Posterior vena cava (tissue), 2 donors: ENCODE data around the gene TNNC1. TPM values are rescaled to one million over a fixed set of nuclear protein-coding genes. Genes with fewer than 3 reads are reported as not detected.

Source experiments
- DNase-seq: peaks from one replicate; pipeline ENCODE4 v3.0.0-alpha.2; 2020; ENCODE audit warnings: low spot score
- intact Hi-C, 2 donors: fragments of 100-400 bp; cut with DNase I; formaldehyde crosslinking; loops; one replicate each; pipeline versions ENCODE4 v1.14.1 to v1.14.2; 2022 to 2023
- total RNA-seq, 2 donors: library from RNA; stranded (reverse); fragmentation: NEBNext Ultra II Directional; extraction: Animal tissue kit (Norgen Biotek cat#: 25700); gene quantifications; one replicate each; pipeline ENCODE4 v1.2.1, GENCODE V29; 2021
- donor health status: DM: yes; HTN: yes; CAD: no.
- donor health status: DM: yes; HTN: yes; CAD: no.

Gene TNNC1
- total RNA-seq, 2 donors from 2014 or later: 3.5 to 5.5 TPM

DNA sequence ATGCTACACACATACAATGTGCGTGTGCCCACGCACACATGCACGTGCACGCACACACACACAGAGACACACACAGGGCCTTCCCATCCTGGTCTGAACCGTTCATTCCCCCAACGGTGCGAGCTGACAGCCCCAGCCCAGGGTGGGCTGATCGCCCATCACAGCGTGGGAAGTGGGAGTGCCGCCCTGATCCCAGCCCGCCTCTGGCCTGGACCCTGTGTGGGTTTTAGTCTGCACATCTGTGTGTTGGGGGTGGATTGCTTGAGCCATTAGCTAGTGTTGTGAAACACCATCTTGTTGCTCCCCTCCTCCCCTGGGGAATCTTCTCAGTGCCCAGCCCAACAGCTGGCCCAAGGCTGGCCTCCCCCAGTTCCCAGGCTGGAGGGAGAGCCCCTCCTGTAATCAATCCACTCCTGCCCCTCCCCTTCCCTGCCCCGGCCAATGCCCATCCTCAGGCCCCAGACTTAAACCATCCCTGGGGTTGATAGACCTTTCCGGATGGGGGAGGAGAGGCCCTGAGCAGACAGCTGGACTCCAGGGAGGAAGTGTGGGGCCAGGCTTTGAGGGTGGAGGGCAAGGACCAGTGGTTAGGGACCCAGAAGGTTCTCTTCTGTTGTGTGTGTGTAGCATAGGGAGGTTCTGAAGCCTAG is 17.2 kb downstream of the TNNC1 start:
- peak; percentile 62 for DNase-seq
- intact Hi-C loops: no loop called here

DNA sequence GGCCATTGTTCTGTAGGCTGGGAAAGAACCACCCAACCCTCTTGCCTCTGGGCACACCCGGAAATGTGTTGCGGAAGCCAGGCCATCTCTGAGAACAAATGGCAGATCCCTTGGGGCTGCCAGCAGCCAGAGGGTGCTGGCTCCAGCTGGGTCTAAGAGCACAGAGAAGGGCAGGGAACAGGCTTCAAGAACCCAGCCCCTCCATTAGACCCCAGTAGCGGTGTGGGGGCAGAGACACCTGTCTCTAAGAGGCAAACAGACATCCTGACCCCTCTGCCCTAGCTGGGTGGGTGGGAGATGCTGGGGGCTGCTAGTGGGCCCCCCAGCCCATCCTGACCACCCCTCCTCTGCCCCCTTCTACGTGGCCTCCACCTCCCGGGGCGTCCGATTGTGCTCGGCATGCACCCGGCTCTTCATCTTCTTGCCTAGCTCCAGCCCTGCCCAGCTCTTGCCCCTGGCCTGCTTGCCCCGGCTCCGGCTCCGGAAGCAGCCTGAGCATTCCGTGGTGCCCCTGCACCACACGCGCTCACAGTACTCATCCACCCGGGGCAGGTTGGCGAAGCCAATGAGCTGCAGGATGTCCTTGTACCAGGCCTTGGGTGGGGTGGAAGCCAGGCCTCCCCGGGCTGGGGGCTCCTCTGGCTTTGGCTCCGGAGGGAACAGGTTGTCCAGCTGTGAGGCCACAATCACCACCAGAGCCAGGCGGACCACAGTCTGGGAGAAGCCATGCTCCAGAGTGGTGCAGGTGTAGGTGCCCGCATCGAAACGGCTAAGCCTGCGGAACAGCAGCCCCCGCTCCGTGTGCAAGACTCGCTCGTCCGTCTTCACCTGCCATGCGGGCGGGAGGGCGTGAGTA is 18.4 kb downstream of the TNNC1 start:
- intact Hi-C loops: no loop called here
- DNase-seq: peak; percentile 76

DNA sequence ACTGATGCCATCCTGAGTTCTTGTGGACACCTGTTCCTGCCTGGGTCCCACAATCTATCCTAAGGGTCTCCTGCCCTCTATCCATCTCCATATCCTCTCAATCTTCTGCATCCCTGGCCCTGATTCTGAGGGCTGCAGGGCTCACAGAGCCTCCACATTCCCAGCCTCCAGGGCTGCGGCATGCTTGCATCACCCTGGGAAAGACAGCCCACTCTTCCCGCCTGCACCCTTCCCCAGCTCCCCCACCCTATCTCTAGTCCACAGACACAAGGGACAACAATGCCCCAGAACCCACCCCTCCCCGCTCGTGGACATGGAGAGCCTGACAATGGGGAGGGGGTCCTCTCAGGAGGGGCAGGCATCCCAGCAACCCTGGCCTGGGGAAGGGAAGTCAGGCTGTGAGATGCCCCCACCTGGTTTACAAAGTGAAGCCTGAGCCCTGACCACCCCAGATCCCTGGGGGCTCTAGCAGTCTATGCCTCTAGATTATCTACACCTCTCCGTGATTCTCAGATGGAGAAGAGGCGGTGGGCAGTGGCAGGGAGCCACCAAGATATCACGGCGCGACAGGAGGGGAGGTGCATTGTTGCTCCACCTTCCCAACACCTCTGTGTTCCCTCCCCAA is 19.2 kb downstream of the TNNC1 start:
- intact Hi-C loops: no loop called here
- DNase-seq: peak; percentile 58

DNA sequence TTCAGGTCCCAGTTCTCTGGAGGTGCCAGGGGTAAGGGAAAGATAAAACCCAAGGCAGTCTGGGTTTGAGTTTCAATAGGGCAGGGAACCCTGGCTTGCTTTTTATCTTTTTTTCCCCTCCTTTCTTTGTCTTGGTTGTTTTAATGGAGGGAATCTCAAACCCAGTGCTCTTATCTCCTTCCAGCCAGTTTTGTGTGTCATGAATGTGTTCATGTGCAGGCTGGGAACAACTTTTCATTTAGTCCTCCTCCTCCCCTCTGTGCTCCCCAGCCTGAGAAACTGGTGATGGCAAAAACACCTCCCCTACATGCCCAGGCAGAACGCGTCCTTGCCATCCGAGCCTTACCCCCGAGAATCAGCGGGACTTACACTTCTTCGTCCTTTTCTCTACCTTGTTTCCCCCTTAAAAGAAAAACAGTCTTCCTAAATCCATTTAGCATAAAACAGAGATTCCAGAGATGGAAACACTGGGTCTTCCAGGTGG is 19.8 kb downstream of the TNNC1 start:
- no peak for DNase-seq
- intact Hi-C loops: no loop called here

DNA sequence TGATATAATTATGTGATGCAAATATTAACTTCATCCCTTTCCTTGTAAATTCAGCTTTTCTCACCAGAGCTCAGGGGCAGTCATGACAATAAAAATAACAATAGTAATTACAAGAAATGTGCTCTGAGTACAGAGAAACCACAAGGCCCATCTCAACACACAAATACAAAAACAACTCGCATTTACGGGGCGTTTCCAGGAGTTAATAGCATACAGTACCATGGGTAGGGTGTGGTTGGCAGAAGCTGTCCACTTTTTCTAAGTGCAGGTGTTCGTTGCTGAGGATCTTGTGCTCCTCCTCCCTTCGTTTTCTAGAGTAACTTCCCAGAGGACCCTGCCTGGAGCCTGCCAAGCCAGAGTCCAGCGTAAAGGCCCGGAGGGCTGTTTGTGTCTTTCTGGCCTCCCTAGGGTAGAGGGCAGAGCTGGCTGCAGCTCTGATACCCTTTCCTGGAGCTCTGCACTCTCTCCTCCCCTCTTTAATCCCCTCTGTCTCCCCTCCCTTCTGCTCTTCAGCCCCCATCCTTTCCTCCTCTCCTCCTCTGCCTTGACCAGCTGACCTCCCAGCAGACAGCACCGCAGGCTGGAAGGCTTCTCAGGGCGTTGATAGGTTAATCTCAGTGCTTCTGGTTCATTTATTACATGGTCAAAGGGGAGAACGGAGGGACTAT is 20.4 kb downstream of the TNNC1 start:
- DNase-seq: no peak
- intact Hi-C loops: no loop called here

DNA sequence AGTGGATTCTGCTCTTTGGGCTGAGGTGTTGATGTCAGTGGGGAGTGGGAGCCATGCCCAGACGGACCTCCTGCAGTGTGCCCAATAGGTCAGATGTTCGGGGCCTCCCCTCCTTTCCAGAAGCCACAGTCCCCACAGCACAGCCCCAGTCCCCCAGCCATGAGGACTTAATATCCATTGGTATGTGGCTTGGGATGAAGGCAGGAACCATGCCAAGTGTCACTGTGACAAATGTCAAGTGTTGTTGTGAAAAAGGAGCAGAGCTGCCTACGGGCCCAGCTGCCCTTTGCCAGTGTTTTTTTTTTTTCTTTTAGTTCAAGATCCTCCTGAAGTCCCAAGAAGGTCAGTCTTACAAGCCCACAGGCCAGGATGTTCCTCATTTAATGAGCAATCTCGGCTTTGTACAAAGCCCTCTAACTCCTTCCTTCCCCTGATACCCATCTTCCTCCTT is 21.1 kb downstream of the TNNC1 start:
- intact Hi-C loops: no loop called here
- DNase-seq: no peak

DNA sequence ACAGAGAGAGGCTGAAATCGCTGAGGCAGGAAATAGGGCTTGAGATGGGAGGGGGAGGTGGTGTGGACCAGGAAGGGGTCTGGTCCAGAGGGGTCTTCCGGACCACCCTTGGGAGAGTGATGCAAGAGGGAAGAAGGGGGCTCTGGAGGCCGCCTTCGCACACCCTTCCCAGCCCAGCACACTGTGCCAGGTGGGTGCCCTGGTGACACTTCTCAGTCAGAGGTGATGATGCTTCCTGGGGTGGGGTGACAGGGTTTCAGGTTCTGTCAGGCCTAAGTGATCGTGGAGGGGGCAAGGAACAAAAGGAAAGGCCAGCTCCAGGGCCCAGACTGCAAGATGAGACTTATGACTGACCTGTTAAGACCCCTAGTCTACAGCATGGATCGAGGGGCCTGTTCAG is 21.6 kb downstream of the TNNC1 start:
- intact Hi-C loops: no loop called here
- DNase-seq: peak; percentile 52

DNA sequence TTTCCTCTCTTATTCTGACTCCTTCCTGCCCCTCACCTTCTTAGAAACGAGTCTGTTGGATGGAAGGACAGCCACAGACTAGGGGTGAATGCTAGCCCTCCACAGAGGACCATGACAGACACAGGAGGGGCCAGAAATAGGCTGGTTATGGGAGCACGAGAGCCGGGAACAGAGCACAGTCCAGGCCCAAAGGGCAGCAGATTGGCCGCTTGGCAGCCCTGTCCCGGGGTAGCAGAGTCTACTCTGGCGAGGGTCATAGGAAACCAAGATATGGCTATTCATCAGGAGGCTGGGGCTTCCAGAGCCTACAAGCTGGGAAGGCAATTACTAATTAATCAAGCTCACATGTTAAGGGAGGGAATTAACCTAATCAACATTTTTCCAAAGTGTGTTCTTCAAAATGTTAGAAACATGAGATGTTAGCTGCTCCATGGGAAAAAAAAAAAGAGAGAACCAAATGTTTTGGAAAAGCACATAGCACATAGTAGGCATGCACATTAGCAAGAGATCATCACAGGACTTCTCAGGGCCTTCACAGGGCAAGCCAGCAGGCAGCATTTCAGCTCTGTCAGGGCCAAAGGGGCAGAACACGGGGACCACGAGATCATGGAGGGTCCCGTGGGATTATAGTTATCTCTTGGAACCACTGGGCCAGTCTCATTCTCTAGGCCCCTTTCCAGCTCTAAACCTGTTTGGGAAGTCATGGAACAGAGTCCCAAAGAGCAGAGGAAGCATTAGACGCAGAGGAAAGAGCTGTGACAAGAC is 22.2 kb downstream of the TNNC1 start:
- intact Hi-C loops: no loop called here
- peak; percentile 71 for DNase-seq

DNA sequence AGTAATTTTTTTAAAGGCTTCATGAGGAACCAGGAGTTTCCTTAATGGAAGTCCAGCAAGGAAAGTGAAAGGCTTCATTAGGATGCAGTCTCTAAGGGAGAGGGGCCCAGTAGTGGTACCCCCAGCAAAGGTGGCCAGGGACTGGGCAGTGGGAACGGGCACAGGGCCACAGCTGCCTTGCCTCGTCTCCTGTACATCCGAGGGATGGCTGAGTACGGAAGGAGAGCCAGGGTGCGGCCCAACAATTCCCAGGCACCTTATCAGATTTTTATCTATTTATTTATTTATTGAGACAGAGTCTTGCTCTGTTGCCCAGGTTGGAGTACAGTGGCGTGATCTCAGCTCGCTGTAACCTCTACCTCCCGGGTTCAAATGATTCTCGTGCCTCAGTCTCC is 23.4 kb downstream of the TNNC1 start:
- intact Hi-C loops: no loop called here
- no peak for DNase-seq

DNA sequence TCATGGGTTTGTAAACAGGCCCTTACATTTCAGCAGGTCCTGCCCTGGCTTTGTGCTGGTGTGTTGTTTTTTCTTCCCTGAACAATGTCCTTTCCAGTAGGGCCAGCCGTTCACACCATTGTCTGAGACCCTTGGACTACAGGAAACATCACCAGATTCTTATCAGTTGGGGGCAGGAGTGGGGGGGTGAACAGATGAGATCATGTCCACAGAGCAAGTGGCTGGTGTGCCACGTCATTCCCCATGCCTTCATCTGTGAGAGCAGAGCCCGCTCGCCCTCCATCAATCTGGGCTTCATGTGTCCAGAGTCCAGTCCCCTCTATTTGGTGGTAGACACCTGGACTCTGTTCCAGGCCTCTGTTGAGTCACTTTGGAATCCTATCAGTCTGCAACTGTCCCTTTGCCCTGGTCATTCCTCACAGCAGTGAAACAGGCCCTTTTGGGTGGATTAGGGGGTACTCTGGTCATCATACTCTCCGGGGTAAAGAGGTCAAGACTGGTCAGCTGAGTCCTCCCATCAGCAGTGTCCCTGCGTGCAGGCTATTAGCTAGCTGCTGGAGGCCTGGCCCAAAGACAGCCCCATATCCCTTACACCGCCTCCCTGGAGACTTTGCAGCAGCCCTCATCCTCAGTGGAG is 23.9 kb downstream of the TNNC1 start:
- DNase-seq: no peak
- intact Hi-C loops: loop anchor here (1.0 to 2.0 kb wide), 2 partner anchors 15 to 17 kb away; partner anchors contain the start of gene SEMA3G (in 1 of the 2)

DNA sequence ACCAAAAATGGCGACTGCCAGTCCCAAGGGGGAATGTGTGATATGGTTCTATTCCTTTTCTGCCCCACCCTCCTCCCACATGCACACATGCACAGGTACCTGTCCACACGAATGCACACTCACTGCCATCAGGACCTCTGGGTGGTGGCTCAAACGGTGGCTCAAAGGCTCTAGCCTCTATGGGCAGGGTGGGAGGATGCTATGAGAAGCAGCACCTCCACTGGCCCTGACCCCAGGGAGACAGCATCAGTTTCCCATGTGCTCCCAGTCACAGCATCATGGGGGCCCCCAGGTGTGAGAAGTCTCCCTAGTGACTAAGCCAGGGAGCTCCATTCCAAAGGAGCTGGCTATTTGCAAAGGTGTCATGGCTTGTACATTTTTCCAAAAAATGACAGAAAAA is 24.8 kb downstream of the TNNC1 start:
- intact Hi-C loops: loop anchor here (1.0 to 2.0 kb wide), 2 partner anchors 16 to 18 kb away; partner anchors contain the start of gene SEMA3G (in 1 of the 2)
- no peak for DNase-seq

DNA sequence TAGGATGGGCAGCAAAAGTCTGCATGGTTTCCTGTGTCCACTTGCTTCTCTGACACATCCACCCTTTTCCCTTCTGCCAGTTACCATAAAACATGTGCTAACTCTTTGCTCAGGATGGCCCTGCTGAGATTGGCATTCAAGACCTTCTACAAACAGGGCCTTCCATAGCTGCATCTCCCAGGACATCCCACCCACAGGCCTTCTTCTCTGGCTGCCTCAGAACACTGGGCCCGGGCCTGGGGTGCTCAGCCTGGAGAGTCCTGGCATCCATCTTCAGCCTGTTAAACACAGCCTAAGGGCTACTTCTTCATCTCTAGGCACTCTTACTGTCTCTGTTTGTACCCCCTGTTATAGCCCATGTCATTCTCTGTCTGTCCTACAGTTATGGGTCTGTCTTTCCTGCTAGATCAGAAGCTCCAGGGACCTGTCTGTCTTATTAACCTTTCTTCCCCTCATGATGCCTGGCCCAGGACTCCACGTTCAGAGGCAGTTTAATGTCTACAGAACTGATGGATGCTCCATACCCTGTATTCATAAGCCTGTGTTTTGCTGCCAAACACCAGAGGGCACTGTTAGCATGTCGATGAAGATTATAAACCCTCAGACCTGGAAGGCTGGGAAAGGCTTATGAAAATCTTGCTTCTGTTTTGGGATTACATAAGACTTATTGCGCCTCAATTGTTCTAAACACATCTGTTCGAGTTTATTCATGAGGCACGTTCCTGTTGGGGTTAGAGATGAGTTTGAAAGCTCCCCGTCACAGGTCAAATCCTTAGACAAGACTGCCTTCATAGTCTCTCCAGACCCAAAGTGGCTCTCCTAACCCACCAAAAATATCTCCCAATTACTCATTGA is 25.5 kb downstream of the TNNC1 start:
- intact Hi-C loops: loop anchor here (1.0 to 2.0 kb wide), 2 partner anchors 16 to 19 kb away; partner anchors contain the start of gene SEMA3G (in 1 of the 2)
- DNase-seq: peak; percentile 74

DNA sequence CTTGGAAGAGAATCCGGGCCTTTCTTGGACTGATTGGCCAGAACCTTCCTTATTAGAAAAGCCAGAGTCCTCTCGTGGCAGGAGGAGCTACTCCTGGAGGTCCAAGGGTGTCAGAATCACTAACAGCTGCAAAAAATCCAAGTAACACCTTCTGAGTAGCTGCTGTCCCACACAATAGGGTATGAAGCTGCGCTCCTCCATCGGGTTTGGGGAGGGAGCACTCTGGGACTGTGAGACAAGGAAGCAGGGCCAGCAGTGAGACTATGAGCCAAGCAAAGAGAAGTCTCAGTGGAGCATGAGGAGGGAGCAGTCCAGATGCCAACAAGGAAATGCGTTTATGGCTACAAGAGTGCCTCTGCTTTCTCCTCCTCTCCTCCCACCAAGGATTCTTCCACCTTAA is 30.7 kb downstream of the TNNC1 start:
- peak; percentile 66 for DNase-seq
- intact Hi-C loops: no loop called here

DNA sequence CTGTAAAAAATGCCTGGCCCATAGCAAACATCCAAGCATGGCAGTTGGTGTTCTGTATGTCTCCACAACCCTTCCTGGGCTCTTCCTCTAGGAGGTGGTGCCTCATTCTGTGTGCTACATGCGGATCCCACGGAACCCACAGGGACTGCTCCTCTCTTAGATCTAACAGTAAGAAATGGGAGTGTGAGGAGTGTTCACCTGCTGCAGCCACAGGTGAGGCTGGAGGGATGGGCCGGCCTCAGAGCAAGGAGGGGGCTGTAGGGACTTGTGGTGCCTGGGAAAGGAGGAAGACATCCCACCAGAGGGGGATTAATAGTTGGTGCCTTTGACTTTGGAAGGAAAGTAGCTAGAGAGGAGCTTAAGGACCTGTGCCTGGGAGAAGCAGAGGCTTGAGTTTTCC is 31.2 kb downstream of the TNNC1 start:
- intact Hi-C loops: no loop called here
- DNase-seq: peak; percentile 64

DNA sequence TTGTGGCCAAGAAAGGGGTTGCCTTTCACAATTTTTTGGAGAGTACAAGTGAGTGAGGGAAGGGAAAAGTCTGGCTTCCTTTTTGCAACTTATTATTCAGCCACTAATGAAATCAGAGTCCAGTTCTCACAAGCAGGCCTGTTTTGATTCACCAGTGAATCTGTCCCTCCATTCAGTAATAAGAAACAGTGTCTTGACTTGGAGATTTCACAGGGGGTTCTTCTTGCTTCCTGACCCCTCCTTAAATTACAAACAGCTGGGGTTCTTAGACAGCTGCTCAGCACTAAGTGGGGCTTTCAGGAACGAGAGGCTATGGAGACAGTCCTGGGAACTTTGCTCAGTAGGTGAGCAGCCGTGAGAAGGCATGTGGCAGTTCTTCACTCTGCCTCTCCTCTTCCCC is 33.5 kb downstream of the TNNC1 start:
- no peak for DNase-seq
- intact Hi-C loops: no loop called here

DNA sequence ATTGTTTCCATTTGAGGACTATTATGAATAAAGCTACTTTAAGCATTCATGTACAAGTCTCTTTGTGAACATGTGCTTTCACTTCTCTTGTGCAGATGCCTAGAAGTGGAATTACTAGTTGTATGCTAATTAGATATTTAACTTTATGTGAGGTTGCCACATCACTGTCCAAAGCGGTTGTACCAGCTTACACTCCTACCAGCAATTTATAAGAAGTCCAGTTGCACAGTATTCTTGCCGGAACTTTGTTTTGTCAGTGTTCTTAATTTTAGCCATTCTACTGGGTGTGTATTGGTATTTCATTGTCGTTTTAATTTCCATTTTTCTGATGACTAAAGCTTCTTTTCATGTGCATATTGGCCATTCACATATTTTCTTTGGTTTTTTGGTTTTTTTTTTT is 38.0 kb downstream of the TNNC1 start:
- intact Hi-C loops: no loop called here
- DNase-seq: no peak

DNA sequence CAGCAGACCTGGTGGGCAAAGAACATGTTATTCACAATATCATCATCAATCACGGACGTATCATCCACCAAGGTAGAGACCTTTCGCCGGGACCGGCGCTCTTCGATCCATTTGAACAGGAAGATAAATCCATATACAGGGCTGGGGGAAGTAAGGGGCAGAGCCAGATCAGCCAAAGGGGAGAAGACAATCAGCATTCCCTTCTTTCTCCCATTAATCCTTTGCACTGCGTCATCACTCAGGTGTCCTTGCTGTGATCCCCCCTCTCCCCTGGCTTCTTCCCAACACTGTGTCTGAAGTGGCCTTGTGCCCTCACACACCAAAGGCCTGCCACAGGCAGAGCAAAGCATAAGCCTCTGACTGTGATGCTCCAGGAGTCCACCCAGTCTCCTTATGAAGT is 45.4 kb downstream of the TNNC1 start:
- intact Hi-C loops: no loop called here
- peak; percentile 60 for DNase-seq
